ENCODE measurements around the gene MAP3K10.
A peak's percentile ranks its signal among the peaks of the same experiment; 100 is the strongest.
"Not testable (repeated sequence)": the region's sequence is repeated elsewhere in the genome, so short reads cannot be mapped to it uniquely, and the experiment has no call there.

The MAP3K10 gene

GRCh38 chr19:40217027-40217810 is 26.0 kb downstream of the MAP3K10 start:
- peak; percentile 25 for TF ChIP-seq CTCF (conservative IDR thresholded peaks at IDR 0.05; ENCODE audit: control insufficient read depth, insufficient read depth, low read depth, low read length)
- H3K4me3 ChIP-seq (ENCODE audit: control insufficient read depth, low read depth, low read length): no peak overlapping the region
- no peak for DNase-seq (ENCODE audit: low read depth)

GRCh38 chr19:40217934-40218890 is 27.0 kb downstream of the MAP3K10 start, which contains the start of gene TTC9B:
Gene TTC9B (minus strand): TSS chr19:40218384. CDS start chr19:40218381, 3 bp downstream.
- no peak for TF ChIP-seq CTCF (conservative IDR thresholded peaks at IDR 0.05; ENCODE audit: control insufficient read depth, insufficient read depth, low read depth, low read length)
- no peak within 1 kb of the TSS for H3K4me3 ChIP-seq (ENCODE audit: control insufficient read depth, low read depth, low read length)
- no peak for DNase-seq (ENCODE audit: low read depth)

DNA sequence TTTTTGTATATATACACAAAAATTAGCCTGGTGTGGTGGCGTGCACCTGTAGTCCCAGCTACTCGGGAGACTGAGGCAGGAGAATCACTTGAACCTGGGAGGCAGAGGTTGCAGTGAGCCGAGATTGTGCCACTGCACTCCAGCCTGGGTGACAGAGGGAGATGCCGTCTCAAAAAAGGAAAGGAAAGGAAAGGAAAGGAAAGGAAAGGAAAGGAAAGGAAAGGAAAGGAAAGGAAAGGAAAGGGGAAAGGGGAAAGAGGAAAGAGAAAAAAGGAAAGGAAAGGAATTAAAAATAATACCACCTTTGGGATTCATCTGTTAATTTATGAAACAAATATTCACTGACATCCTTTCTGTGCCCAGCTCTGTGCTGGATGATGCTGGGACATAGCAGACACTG is 27.8 kb downstream of the MAP3K10 start:
- not testable (repeated sequence) for DNase-seq (ENCODE audit: low read depth); H3K4me3 ChIP-seq (ENCODE audit: control insufficient read depth, low read depth, low read length)

DNA sequence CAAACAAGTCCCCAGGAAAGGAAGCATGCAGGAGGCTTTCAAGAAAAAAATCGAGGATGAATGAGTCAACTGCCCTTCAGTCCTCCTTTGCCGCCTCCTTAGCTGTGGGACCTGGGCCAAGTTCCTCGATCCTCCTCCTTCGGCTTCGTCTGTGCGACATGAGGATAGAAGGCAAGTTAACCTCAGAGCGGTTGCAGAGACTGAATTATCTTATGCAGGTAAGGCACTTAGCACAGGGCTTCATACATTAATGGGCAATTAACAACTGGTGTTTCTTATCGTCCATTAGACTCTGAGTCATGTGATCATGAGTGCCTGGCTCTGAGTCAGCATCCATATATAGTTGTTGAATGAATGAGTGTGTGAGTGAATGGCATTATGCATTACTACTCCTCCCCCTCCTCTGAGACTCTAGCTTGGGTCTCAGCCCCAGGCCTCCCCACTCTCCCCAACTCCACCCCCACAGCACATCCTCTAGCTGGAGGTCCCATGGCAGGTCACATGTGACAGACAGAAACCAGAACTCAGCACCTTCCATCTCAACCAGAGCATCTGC is 28.6 kb downstream of the MAP3K10 start:
- peak; percentile 84 for DNase-seq (ENCODE audit: low read depth)
- peak overlapping the region; percentile 46 for H3K4me3 ChIP-seq (ENCODE audit: control insufficient read depth, low read depth, low read length)
- TF ChIP-seq CTCF (conservative IDR thresholded peaks at IDR 0.05; ENCODE audit: control insufficient read depth, insufficient read depth, low read depth, low read length): no peak

DNA sequence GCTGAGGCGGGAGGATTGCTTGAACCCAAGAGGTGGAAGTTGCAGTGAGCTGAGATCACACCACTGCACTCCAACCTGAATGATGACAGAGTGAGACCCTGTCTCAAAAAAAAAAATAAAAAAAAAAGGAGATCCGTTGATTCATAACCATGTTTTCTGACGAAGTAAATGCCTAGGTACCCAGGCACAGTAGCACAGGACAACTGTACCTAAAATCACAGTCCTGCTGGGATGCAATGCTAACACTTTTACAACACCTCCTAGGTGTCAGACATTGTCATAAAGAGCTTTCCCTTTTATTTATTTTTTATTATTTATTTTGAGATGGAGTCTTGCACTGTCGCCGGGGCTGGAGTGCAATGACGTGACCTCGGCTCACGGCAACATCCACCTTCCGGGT is 29.4 kb downstream of the MAP3K10 start:
- no peak for DNase-seq (ENCODE audit: low read depth)
- TF ChIP-seq CTCF (conservative IDR thresholded peaks at IDR 0.05; ENCODE audit: control insufficient read depth, insufficient read depth, low read depth, low read length): no peak

DNA sequence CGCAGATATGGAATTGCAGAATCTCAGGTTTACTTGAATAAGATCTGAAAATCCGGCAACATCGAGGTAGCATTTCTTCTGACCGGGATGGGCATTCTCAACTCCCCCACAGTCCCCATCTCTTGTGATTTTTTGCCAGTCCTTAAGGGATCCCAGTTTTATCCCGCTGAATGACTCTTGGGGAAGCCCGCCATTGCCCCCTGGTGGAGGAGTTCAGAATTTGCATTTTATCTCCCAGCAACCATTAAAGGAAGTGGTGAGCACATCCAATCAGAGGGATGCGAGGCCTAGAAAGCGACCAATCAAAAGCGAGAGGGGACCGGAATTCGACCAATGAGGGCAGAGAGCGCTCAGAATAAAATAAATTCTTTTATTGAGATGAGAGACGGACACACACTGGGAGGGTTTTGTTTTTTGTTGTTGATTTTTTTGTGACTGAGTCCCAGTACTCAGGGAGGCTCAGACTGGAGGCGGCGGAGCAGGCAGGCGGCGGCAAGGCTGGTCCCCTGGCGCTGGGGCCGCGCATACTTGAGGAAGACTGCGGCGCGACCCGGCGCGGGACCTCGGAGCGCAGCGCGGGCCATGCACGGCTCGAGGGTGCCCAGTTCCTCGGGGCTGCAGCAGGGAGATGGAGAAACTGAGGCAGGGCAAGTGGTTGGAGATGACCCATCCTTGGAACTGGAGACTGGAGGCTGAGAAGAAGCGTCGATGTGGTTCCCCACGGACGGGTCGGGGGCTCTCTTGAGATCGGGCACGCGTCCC is 30.8 kb downstream of the MAP3K10 start:
- peak; percentile 94 for DNase-seq (ENCODE audit: low read depth)
- H3K4me3 ChIP-seq (ENCODE audit: control insufficient read depth, low read depth, low read length): no peak overlapping the region
- TF ChIP-seq CTCF (conservative IDR thresholded peaks at IDR 0.05; ENCODE audit: control insufficient read depth, insufficient read depth, low read depth, low read length): peak; percentile 92

More for the DNA sequence above, 29.4 kb downstream of the MAP3K10 start:
- H3K4me3 ChIP-seq (ENCODE audit: control insufficient read depth, low read depth, low read length): no peak overlapping the region
